Kidney (tissue), 14 donors: ENCODE results near the gene ARFGEF3. TPM values are rescaled to one million over a fixed set of nuclear protein-coding genes. Genes with fewer than 3 reads are reported as not detected.

Experiments
- DNase-seq, 5 donors: peaks; one replicate each; pipeline ENCODE4 v3.0.0-alpha.2; 2013 to 2020
- FAIRE-seq: peaks from 2 replicates; lab custom pipeline; 2012; peaks lifted over from hg19 to GRCh38; lab: Jason Lieb, UNC
- H3K27ac ChIP-seq, 2 donors: one replicate each; pipeline ENCODE4 v1.7.0; 2013; ENCODE audit warnings: low read depth in 2 of 2, low read length in 2 of 2, inconsistent platforms in 1 of 2
- H3K27me3 ChIP-seq: one replicate; pipeline ENCODE4 v1.7.1; 2013; ENCODE audit warnings: low read length, inconsistent platforms; ENCODE audit not compliant: control insufficient read depth, insufficient read depth
- H3K36me3 ChIP-seq, 3 donors: one replicate each; pipeline versions ENCODE4 v1.7.0 to v1.7.1; 2013; ENCODE audit warnings: low read length in 3 of 3, control low read depth in 1 of 3, inconsistent platforms in 1 of 3; ENCODE audit not compliant: insufficient read depth in 3 of 3, control insufficient read depth in 2 of 3
- H3K4me1 ChIP-seq, 3 donors: one replicate each; pipeline versions ENCODE4 v1.7.0 to v1.7.1; 2013; ENCODE audit warnings: low read length in 3 of 3, inconsistent platforms in 1 of 3, low read depth in 1 of 3; ENCODE audit not compliant: control insufficient read depth in 2 of 3, insufficient read depth in 2 of 3
- H3K4me3 ChIP-seq, 3 donors: one replicate each; pipeline versions ENCODE4 v1.7.0 to v1.8.1; 2013; ENCODE audit warnings: low read length in 3 of 3, control low read depth in 1 of 3, inconsistent platforms in 1 of 3
- H3K9ac ChIP-seq, 3 donors: one replicate each; pipeline versions ENCODE4 v1.7.0 to v1.7.1; 2013; ENCODE audit warnings: low read length in 3 of 3, control low read depth in 1 of 3, inconsistent platforms in 1 of 3
- H3K9me3 ChIP-seq, 3 donors: one replicate each; pipeline versions ENCODE4 v1.7.0 to v1.7.1; 2013; ENCODE audit warnings: low read length in 3 of 3, control low read depth in 1 of 3, inconsistent platforms in 1 of 3; ENCODE audit not compliant: control insufficient read depth in 2 of 3, insufficient read depth in 1 of 3
- CTCF ChIP-seq: IDR thresholded peaks from 3 replicates; pipeline ENCODE4 v1.5.1; 2012; ENCODE audit warnings: mild to moderate bottlenecking, moderate library complexity, borderline replicate concordance; ENCODE audit not compliant: insufficient read depth; ENCODE audit errors: extremely low read depth
- intact Hi-C: fragments of 100-400 bp; cut with DNase I; formaldehyde crosslinking; loops from one replicate; pipeline ENCODE4 v1.11.1; 2022
- polyA plus RNA-seq: library from polyadenylated mRNA; stranded (reverse); fragments of 350-450 nt; fragmentation: Illumina TruSeq; extraction: RNeasy Lipid Tissue Mini Kit (QIAGEN cat#74804); gene quantifications from one replicate; pipeline ENCODE4 v1.2.3, GENCODE V29; 2014; ENCODE audit warnings: low read depth, low replicate concordance; ENCODE audit not compliant: insufficient read depth
- total RNA-seq: library from RNA; stranded (reverse); fragmentation: NEBNext Ultra II Directional; extraction: Animal tissue kit (Norgen Biotek cat#: 25700); gene quantifications from one replicate; pipeline ENCODE4 v1.2.1, GENCODE V29; 2021
- donor health status: control.
- donor health status: control.
- donor health status: control.
- donor health status: control.
- donor health status: control.
- donor health status: DM: yes; HTN: yes; CAD: no.
- donor health status: Normal renal cell carcinoma (clear cell type).

Gene ARFGEF3
- total and polyA plus RNA-seq, 2 donors from 2014 or later = 1.2 to 7.8 TPM

- H3K27ac ChIP-seq = no peak overlapping the region
- intact Hi-C loops = no loop called here
- no peak overlapping the region for H3K9ac ChIP-seq
- FAIRE-seq (no peak), DNase-seq (no peak)
- no peaks in the 10 kb centered on the region for H3K4me1 ChIP-seq
- H3K27me3 ChIP-seq = no peaks in the 10 kb centered on the region
- no peak for TF ChIP-seq CTCF
- no peaks in the 10 kb centered on the region for H3K36me3 ChIP-seq
- no peaks in the 10 kb centered on the region for H3K9me3 ChIP-seq
- no peak overlapping the region for H3K4me3 ChIP-seq
Observed at GRCh38 chr6:138291849-138292181, 130.1 kb downstream of the ARFGEF3 start.

GRCh38 chr6:138292482-138292881 lies 130.7 kb downstream of the ARFGEF3 start:
- FAIRE-seq (no peak), DNase-seq (no peak)
- Histone ChIP-seq H3K9me3 (no peaks in the 10 kb centered on the region), H3K27me3 (no peaks in the 10 kb centered on the region), H3K4me3 (no peak overlapping the region), H3K9ac (no peak overlapping the region), H3K36me3 (no peaks in the 10 kb centered on the region), H3K27ac (no peak overlapping the region), H3K4me1 (no peaks in the 10 kb centered on the region)
- intact Hi-C loops = no loop called here
- no peak for TF ChIP-seq CTCF

- no peak overlapping the region for H3K27ac ChIP-seq
- H3K4me1 ChIP-seq = no peaks in the 10 kb centered on the region
- no peak overlapping the region for H3K4me3 ChIP-seq
- FAIRE-seq (no peak), DNase-seq (no peak)
- no peaks in the 10 kb centered on the region for H3K36me3 ChIP-seq
- intact Hi-C loops = no loop called here
- no peaks in the 10 kb centered on the region for H3K9me3 ChIP-seq
- no peaks in the 10 kb centered on the region for H3K27me3 ChIP-seq
- no peak overlapping the region for H3K9ac ChIP-seq
- no peak for TF ChIP-seq CTCF
Observed at GRCh38 chr6:138293428-138294395, 132.0 kb downstream of the ARFGEF3 start.
